GM23338 (cell line): ENCODE measurements around the gene PCDH1.

Source experiments
- CREB1 ChIP-seq: fragments of 250-450 bp; sonication (Bioruptor Pico); IDR thresholded peaks from 2 replicates; pipeline ENCODE4 v1.5.0; 2020; ENCODE audit warnings: low read depth, mild to moderate bottlenecking, moderate library complexity
- ETS1 ChIP-seq: IDR thresholded peaks from 2 replicates; pipeline ENCODE4 v1.6.1; 2016; ENCODE audit warnings: antibody characterized with exemption
- EZH2 ChIP-seq: fragments of 200-600 bp; sonication (generic); IDR thresholded peaks from one replicate; pipeline ENCODE4 v1.8.0; 2017; ENCODE audit warnings: antibody characterized with exemption, mild to moderate bottlenecking, low read depth; ENCODE audit not compliant: unreplicated experiment
- EZH2phosphoT487 ChIP-seq: fragments of 200-600 bp; sonication (generic); IDR thresholded peaks from one replicate; pipeline ENCODE4 v1.8.1; 2018; ENCODE audit warnings: antibody characterized with exemption; ENCODE audit not compliant: unreplicated experiment
- JUNB ChIP-seq: IDR thresholded peaks from one replicate; pipeline ENCODE4 v1.6.1; 2016; ENCODE audit warnings: antibody characterized with exemption; ENCODE audit not compliant: unreplicated experiment
- NANOG ChIP-seq: IDR thresholded peaks from 2 replicates; pipeline ENCODE4 v1.6.1; 2016; ENCODE audit warnings: antibody characterized with exemption, borderline replicate concordance
- POLR2AphosphoS5 ChIP-seq: IDR thresholded peaks from 2 replicates; pipeline ENCODE4 v1.6.1; 2016; ENCODE audit warnings: antibody characterized with exemption, low read depth
- REST ChIP-seq: IDR thresholded peaks from one replicate; pipeline ENCODE4 v1.6.1; 2018; ENCODE audit warnings: antibody characterized with exemption; ENCODE audit not compliant: unreplicated experiment
- STAT1 ChIP-seq: IDR thresholded peaks from one replicate; pipeline ENCODE4 v1.6.1; 2016; ENCODE audit warnings: antibody characterized with exemption; ENCODE audit not compliant: unreplicated experiment
- ZNF114 ChIP-seq: fragments of 250-450 bp; sonication (Bioruptor Pico); IDR thresholded peaks from 2 replicates; pipeline ENCODE4 v1.5.0; 2020; ENCODE audit warnings: mild to moderate bottlenecking, moderate library complexity
- ZNF331 ChIP-seq: fragments of 250-450 bp; sonication (Bioruptor Pico); IDR thresholded peaks from 2 replicates; pipeline ENCODE4 v1.5.0; 2020; ENCODE audit warnings: low read depth, mild to moderate bottlenecking, moderate library complexity
- TF ChIP-seq, protein P1 (sequence below), 2 experiments: fragments of 200-600 bp in 1 of 2; sonication (generic) in 1 of 2; conservative IDR thresholded peaks; 2 replicates each; pipeline versions ENCODE4 v1.5.1 to v1.6.1; 2016 to 2017; ENCODE audit warnings: antibody characterized with exemption in 2 of 2, low read depth in 2 of 2, mild to moderate bottlenecking in 2 of 2, moderate library complexity in 1 of 2

DNA sequence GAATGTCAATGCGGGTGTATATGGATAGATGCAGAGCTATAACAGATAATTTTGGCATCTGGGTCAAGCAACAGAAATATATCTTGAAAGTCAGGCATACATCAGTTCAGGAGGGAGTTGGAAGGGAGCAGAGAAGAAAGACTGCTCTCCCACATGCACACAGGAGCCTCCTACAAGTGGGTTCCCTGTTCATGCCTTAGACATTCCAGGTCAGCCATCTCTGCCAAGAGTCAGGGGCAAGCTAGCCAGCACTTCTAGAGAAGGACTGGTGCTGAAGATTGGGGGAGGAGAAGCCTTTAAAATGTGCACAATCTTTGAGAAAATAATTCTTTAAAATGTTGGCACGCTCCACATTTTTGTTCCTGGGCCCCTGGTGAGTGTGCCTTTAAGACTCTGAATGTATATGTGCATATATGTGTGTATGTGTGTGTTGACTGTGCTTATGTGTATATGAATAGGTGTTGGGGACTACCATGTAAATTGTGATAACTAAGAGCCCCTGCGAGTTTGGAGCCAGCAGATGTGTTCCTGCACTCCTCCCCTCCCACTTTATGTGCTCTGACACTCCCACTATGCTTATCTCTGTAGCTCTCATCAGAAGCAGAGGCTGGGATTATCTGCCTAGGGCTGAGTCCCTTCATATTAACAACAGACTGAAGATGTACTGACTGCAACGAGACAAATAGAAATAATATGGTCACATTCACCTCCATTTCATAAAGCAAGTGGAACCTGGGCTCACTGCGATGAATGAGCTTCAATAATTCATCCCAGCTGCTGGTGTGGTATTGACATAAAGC, 24.0 kb upstream of the PCDH1 start:
- TF ChIP-seq, protein P1, sequence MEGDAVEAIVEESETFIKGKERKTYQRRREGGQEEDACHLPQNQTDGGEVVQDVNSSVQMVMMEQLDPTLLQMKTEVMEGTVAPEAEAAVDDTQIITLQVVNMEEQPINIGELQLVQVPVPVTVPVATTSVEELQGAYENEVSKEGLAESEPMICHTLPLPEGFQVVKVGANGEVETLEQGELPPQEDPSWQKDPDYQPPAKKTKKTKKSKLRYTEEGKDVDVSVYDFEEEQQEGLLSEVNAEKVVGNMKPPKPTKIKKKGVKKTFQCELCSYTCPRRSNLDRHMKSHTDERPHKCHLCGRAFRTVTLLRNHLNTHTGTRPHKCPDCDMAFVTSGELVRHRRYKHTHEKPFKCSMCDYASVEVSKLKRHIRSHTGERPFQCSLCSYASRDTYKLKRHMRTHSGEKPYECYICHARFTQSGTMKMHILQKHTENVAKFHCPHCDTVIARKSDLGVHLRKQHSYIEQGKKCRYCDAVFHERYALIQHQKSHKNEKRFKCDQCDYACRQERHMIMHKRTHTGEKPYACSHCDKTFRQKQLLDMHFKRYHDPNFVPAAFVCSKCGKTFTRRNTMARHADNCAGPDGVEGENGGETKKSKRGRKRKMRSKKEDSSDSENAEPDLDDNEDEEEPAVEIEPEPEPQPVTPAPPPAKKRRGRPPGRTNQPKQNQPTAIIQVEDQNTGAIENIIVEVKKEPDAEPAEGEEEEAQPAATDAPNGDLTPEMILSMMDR (conservative IDR thresholded peaks at IDR 0.05; ENCODE audit: low read depth in 2 of 2), result no peak
- TF ChIP-seq EZH2 (no peak), REST (no peak), EZH2phosphoT487 (no peak), JUNB (no peak), POLR2AphosphoS5 (no peak), CREB1 (CRISPR knock-in tag) (no peak), ZNF331 (CRISPR knock-in tag) (no peak), ETS1 (no peak), ZNF114 (CRISPR knock-in tag) (no peak), STAT1 (no peak), NANOG (no peak)
